SK-N-MC (cell line): ENCODE data around the gene NRP1.

Source experiments
- FOXP2 ChIP-seq: optimal IDR thresholded peaks from 2 replicates; pipeline ENCODE3; 2011; ENCODE audit warnings: mild to moderate bottlenecking, moderate library complexity; ENCODE audit not compliant: insufficient read depth; ENCODE audit errors: extremely low read length, control extremely low read depth
- POLR2AphosphoS5 ChIP-seq: IDR thresholded peaks from 2 replicates; pipeline ENCODE4 v1.6.1; 2012; ENCODE audit warnings: mild to moderate bottlenecking, low read depth, low read length, borderline replicate concordance

DNA sequence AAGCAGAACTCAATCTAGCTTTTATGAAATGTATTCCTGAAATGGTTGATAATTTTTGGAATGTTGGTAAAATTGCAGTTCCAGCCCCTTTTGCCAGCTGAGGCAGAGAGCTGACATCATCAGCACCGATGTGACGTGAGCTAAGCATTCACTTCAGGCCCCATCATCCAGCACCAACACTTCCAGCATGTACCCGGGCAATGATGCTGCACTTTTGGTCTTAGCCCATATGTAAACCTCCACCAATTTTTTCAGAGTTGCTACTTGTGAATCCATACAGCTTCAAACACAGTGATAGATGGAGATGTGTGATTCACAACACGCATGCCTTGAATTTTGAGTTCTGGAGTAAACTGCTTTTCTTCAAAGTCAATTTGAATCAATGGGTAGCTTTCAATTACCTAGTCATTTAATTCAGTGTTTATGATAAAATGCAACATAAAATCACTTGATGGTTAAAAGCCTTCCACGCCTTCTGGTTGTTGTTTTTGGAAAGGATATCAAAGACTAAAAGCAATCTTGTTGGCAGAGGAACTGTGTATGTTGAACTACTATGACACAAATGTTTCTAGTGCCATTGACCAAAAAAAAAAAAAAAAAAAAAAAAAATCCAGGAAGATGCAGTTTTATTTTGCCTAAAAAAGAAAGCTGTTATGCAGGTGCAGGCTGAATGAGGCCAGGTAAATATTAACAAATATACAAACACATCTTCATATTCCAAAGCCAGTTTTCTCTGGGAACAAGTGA, 73.9 kb downstream of the NRP1 start:
- TF ChIP-seq POLR2AphosphoS5 = no peak
- TF ChIP-seq FOXP2 = no peak
